HT1080 (cell line): ENCODE measurements around the gene SCIN. TPM values are rescaled to one million over a fixed set of nuclear protein-coding genes. Genes with fewer than 3 reads are reported as not detected.
"Not testable (repeated sequence)": the region's sequence is repeated elsewhere in the genome, so short reads cannot be mapped to it uniquely, and the experiment has no call there.

Source experiments
- DNase-seq: peaks from one replicate; pipeline ENCODE4 v3.0.0-alpha.2; 2015; ENCODE audit warnings: low read depth
- total RNA-seq: library from RNA; depleted of rRNA; stranded (reverse); fragments of >200 nt; shearing (Covaris generic); gene quantifications from 2 replicates; pipeline ENCODE4 v1.2.3, GENCODE V29; 2014

Gene SCIN
- total RNA-seq, 1 experiment from 2014 or later = 0.03 TPM

DNA sequence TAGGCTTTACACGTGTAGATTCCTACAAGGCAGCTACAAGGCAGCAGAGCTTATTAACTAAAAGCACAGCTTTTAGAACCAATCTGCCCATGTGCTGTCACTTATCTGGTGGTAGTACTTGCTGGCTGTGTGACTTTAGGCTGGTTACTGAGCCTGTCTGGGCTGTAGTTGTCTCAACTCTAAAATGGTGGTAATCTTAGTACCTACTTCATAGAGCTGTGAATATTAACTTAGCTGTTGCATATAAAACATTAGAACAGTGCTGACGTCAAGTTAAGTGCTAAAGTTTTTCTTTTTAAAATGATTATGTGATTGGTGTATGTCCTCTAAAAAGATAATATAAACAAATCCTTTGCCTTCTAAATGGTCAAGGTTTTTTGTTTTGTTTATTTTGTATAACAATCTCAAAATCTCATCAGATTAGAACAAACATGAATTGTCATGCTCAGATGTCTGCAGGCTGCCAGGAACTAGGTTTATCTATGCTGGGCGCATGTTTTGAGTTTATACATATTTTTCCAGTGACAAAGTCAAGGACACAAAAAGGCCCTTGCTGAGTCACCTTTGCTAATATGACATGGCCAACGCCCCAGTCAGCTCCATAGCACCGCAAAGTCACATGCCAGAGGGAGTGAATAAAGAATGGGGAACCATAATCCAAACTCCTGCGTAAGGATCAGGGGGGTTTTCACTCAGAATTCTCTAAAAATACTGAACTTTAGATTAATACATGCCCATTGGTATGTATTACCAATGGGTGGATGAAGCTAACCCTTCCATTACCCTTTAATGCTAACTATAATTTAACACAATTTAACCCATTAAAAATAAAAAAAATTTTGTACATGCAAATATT, 77.1 kb downstream of the SCIN start:
- peak; percentile 75 for DNase-seq

- no peak for DNase-seq
These were observed 78.3 kb downstream of the SCIN start for GRCh38 chr7:12648704-12649261.

GRCh38 chr7:12649348-12649747, 78.8 kb downstream of the SCIN start:
- DNase-seq = no peak

DNA sequence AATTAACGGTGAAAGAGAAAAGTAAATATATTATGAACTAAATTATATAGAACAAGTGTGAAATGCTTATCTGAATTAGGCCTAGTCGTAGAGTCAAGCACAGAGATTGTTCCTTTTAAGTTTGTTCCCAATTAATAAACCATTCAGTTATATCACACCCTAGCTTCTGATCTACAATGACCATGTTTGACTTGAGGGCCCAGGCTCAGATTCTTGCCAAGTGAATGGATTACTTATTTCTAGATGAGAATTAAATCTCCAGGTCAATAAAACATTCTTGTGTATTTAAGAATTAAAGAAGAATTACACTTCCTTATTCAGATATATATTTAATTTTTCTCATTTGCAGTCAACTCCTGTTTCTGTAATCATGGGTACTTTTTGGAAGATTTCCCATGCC, 79.6 kb downstream of the SCIN start:
- no peak for DNase-seq

- no peak for DNase-seq
These were observed 82.6 kb downstream of the SCIN start for GRCh38 chr7:12653110-12653509.

DNA sequence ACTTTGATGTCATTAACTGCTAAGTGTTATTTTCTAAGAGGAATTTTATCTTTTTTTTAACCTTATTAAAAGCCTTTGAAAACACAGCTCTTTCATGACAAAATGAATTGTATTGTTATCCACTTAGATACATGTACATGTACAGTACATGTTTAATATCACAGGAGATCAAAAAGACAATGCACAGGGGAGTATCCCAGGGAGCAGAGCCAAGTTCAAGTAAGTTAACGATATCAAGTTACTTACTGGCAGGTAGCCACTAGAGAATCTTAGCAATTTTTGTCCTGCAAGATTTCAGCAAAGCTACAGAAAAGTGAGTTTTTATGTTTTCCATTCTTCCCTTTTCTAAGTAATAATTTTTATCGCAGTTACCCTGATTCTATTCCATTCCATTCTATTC, 83.0 kb downstream of the SCIN start:
- DNase-seq = no peak

DNA sequence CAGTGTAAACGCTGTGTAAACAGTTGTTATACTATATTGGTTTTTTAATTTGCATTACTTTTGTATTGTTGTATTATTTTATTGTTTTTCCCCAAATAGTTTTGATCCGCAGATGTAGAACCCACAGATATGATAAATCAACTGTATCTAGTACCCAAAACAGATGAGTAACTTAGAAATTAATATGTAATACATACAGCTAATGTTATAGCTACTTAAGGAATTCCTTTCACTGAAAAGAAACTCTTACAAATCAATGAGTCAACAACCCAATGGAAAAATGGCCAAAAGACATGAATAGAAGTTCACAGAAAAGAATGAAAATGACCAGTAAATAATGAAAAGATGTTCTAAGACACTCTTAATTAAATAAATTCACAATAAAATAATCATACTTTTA, 84.6 kb downstream of the SCIN start:
- DNase-seq = no peak

- peak; percentile 93 for DNase-seq
These were observed 89.9 kb downstream of the SCIN start for GRCh38 chr7:12660423-12660822.

GRCh38 chr7:12660986-12661385, 90.5 kb downstream of the SCIN start:
- DNase-seq = not testable (repeated sequence)

- DNase-seq = no peak
These were observed 91.1 kb downstream of the SCIN start for GRCh38 chr7:12661581-12661980.

GRCh38 chr7:12670000-12670729, 99.6 kb downstream of the SCIN start:
- no peak for DNase-seq

- no peak for DNase-seq
These were observed 100.4 kb downstream of the SCIN start for GRCh38 chr7:12670743-12671520.

DNA sequence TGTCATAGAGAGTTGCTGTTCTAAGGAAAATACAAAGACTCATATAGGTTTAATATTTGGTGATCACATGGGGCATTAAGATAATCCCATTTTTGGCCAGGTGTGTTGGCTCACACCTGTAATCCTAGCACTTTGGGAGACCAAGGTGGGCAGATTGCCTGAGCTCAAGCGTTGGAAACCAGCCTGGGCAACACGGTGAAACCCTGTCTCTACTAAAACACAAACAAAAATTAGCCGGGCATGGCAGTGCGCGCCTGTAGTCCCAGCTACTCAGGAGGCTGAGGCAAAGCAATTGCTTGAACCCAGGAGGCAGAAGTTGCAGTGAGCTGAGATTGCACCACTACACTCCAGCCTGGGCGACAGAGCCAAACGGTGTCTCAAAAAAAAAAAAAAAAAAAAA, 102.9 kb downstream of the SCIN start:
- DNase-seq = not testable (repeated sequence)

- DNase-seq = no peak
These were observed 103.5 kb downstream of the SCIN start for GRCh38 chr7:12674053-12674452.

DNA sequence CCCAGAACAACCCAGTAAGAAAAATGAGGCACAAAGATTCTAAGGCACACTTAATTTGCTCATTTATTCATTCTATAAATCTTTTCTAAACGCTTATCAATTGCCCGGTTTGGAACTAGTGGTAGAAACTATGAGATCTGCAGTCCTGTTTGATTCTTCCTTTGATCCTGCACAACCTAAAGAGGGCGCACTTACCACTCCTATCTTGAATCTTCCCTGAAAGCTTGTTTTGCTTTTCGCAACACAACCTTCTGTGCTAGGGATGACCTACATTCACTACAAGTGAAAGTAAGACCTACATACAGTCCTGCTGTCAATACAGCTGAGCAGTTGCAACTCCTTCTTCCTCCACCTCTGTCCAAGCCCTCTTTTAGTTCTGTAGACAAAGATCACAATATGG, 104.3 kb downstream of the SCIN start:
- DNase-seq = no peak

DNA sequence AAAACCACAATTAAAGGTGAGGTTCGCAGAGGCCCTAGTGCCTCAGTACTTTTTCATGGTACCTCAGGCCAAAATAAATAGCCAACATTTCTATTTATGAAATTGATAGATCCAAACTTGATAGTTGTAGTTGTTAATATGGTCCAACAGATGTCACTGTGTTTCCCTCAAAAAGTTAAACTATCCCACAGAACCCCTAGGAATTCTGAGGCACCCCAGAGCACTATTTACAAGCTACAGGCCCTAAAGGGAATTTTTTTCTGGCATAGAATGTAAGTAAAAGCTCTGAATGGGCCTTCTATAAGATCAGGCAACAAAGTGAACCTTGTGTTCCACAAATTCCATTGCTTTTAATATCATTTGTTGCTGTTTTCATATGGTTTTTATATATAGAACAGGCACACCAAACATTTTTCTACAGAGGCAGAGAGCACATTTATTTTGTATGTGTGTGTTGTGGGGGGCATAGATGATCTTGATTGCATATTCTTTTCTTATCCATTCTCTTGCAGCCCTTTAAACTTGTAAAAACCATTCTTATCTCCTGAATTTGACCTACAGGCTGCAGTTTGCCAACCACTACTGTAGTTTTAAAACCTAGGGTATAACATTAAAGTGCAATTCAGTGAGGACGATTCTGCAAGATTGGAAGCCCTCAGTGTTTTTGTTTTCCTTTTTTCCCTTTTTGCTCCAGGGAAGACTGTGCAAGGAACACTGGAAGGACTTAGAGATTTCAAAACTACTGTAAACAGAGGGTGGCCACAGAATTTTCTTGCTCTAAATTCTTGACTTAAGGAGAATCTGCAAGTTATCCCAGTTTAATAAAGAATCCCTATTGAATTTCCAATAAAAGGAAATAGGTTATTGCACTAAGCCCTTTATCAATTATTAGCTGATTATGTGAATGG, 113.4 kb downstream of the SCIN start:
- no peak for DNase-seq

DNA sequence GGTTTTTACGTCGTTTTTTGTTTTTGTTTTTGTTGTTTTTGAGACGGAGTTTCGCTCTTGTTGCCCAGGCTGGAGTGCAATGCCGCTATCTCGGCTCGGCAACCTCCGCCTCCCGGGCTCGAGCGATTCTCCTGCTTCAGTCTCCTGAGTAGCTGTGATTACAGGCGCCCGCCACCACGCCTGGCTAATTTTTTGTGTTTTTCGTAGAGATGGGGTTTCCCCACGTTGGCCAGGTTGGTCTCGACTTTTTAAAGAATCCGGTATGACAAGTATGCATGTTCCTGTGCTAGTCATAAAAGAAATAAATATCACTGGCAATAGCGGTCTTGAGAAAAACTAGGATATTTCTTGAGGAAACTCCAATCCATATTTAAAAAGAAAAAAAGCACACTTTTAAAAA, 114.2 kb downstream of the SCIN start:
- DNase-seq = no peak

DNA sequence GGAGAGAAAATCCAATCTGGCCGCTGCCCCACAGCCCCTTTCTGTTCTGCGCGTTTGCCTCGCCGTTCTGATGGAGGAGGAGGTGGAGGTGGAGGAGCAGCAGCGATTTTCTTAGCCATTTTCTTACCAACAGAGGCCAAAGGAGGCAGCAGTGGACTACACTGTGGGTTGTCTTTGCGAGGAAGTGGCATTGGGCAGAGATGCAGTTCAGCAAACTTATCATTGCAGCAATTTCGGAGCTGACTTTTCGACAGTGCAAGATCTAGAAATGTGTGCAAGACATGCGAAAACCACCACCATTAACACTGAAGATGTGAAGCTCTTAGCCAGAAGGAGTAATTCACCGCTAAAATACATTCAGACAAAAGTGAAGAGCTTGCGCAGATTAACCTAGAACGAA, 115.0 kb downstream of the SCIN start:
- no peak for DNase-seq

GRCh38 chr7:12686234-12686890, 115.8 kb downstream of the SCIN start:
- peak; percentile 88 for DNase-seq
